ENCODE measurements around the gene MPL.

- TF ChIP-seq RARB (CRISPR knock-in tag; IDR thresholded peaks at IDR 0.05): no peak
- TF ChIP-seq CSDC2 (CRISPR knock-in tag; IDR thresholded peaks at IDR 0.05): no peak
- no peak for TF ChIP-seq CREB5 (CRISPR knock-in tag; IDR thresholded peaks at IDR 0.05; ENCODE audit: low read depth)
- TF ChIP-seq PPARA (CRISPR knock-in tag; IDR thresholded peaks at IDR 0.05; ENCODE audit: borderline replicate concordance): no peak
- TF ChIP-seq GLIS3 (CRISPR knock-in tag; IDR thresholded peaks at IDR 0.05): no peak
- no peak for TF ChIP-seq OSR1 (CRISPR knock-in tag; IDR thresholded peaks at IDR 0.05)
- no peak for TF ChIP-seq ZNF565 (CRISPR knock-in tag; conservative IDR thresholded peaks at IDR 0.05; ENCODE audit: low read depth)
- no peak for TF ChIP-seq ZFP30 (CRISPR knock-in tag; IDR thresholded peaks at IDR 0.05)
Observed at GRCh38 chr1:43350976-43351375, 13.4 kb downstream of the MPL start.

Measured in SK-N-SH treated with all-trans-retinoic acid at 6 μM for 48 hours (cell line).